WERI-Rb-1 (cell line): ENCODE results near the gene ZNF536.
"Not testable (repeated sequence)": the region's sequence is repeated elsewhere in the genome, so short reads cannot be mapped to it uniquely, and the experiment has no call there.

ENCODE experiments used
- DNase-seq: peaks from one replicate; pipeline ENCODE4 v3.0.0-alpha.2; 2020
- H3K27ac ChIP-seq: fragments of 250-450 bp; sonication (Bioruptor Pico); 2 replicates; pipeline ENCODE4 v1.5.1; 2020; ENCODE audit warnings: mild to moderate bottlenecking, moderate library complexity
- H3K27me3 ChIP-seq: fragments of 250-450 bp; sonication (Bioruptor Pico); 2 replicates; pipeline ENCODE4 v1.5.1; 2021; ENCODE audit warnings: mild to moderate bottlenecking, low read depth, moderate library complexity; ENCODE audit not compliant: insufficient read depth, severe bottlenecking
- H3K36me3 ChIP-seq: fragments of 250-450 bp; sonication (Bioruptor Pico); 2 replicates; pipeline ENCODE4 v1.5.1; 2020; ENCODE audit warnings: mild to moderate bottlenecking, moderate library complexity
- H3K4me3 ChIP-seq: 2 replicates; pipeline ENCODE4 v1.5.1; 2011; ENCODE audit warnings: low read depth, mild to moderate bottlenecking, control low read depth, low read length
- H3K9me3 ChIP-seq: fragments of 250-450 bp; sonication (Bioruptor Pico); 2 replicates; pipeline ENCODE4 v1.5.1; 2021; ENCODE audit warnings: mild to moderate bottlenecking, moderate library complexity; ENCODE audit not compliant: severe bottlenecking
- TF ChIP-seq, protein P1 (sequence below): IDR thresholded peaks from 2 replicates; pipeline ENCODE4 v1.5.1; 2011; ENCODE audit warnings: low read depth, mild to moderate bottlenecking, control low read depth, inconsistent platforms, low read length

Gene ZNF536

GRCh38 chr19:30481063-30481462 is 108.9 kb downstream of the ZNF536 start:
- TF ChIP-seq, protein P1, sequence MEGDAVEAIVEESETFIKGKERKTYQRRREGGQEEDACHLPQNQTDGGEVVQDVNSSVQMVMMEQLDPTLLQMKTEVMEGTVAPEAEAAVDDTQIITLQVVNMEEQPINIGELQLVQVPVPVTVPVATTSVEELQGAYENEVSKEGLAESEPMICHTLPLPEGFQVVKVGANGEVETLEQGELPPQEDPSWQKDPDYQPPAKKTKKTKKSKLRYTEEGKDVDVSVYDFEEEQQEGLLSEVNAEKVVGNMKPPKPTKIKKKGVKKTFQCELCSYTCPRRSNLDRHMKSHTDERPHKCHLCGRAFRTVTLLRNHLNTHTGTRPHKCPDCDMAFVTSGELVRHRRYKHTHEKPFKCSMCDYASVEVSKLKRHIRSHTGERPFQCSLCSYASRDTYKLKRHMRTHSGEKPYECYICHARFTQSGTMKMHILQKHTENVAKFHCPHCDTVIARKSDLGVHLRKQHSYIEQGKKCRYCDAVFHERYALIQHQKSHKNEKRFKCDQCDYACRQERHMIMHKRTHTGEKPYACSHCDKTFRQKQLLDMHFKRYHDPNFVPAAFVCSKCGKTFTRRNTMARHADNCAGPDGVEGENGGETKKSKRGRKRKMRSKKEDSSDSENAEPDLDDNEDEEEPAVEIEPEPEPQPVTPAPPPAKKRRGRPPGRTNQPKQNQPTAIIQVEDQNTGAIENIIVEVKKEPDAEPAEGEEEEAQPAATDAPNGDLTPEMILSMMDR: no peak
- Histone ChIP-seq H3K4me3 (no peak overlapping the region), H3K27me3 (no peaks in the 10 kb centered on the region), H3K36me3 (no peaks in the 10 kb centered on the region), H3K27ac (no peak overlapping the region), H3K9me3 (no peaks in the 10 kb centered on the region)
- no peak for DNase-seq

- no peak overlapping the region for H3K4me3 ChIP-seq
- H3K9me3 ChIP-seq: no peaks in the 10 kb centered on the region
- no peaks in the 10 kb centered on the region for H3K36me3 ChIP-seq
- TF ChIP-seq, protein P1: no peak
- no peak for DNase-seq
- H3K27ac ChIP-seq: no peak overlapping the region
- H3K27me3 ChIP-seq: no peaks in the 10 kb centered on the region
These were observed 109.6 kb downstream of the ZNF536 start for GRCh38 chr19:30481823-30482222.

DNA sequence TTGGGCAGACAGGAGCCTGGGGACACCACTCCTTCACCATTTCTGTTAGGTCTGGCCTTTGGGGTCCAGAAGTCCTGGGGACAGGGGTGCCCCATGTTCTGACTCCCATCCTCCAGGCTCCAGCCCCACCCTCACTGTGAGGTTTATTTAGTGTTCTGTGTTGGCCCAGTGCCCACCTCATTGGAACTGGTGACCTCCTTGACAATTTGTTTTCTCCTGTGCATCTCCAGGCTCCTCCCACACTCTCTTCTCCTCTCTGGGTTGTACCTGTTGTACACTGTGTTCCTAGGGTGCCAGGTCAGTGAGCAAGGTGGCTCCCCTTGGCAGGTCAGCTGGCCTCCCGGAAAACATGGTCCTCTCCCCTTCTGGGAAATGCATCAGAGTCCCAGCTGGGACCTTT is 110.8 kb downstream of the ZNF536 start:
- TF ChIP-seq, protein P1: no peak
- Histone ChIP-seq H3K27me3 (no peaks in the 10 kb centered on the region), H3K36me3 (no peaks in the 10 kb centered on the region), H3K9me3 (no peaks in the 10 kb centered on the region), H3K27ac (no peak overlapping the region), H3K4me3 (no peak overlapping the region)
- no peak for DNase-seq

- H3K36me3 ChIP-seq, H3K27me3 ChIP-seq: not testable (repeated sequence)
These were observed 114.1 kb downstream of the ZNF536 start for GRCh38 chr19:30486250-30486649.

DNA sequence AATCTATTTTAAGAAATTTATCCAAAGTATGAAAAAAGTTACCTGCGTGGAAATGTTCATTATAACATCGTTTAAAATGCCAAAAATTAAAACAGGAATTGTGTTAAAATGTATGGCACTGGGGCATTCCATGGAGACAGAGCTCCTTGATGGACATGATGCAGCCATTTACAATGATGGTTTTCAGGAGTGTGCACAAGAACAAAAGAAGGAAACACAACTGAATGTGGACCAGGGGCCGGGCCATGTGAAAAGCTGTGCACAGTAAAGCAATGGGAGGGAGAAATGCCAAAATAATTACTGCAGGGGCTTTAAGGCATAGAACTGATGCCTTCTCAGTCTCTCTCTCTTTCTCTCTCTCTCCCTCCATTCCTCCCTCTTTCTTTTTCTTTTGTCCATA is 115.0 kb downstream of the ZNF536 start:
- Histone ChIP-seq H3K36me3 (no peaks in the 10 kb centered on the region), H3K27ac (no peak overlapping the region), H3K4me3 (no peak overlapping the region), H3K27me3 (no peaks in the 10 kb centered on the region), H3K9me3 (no peaks in the 10 kb centered on the region)
- no peak for DNase-seq
- TF ChIP-seq, protein P1: no peak

More at GRCh38 chr19:30486250-30486649, 114.1 kb downstream of the ZNF536 start:
- H3K9me3 ChIP-seq, H3K27ac ChIP-seq, H3K4me3 ChIP-seq, DNase-seq: not testable (repeated sequence)

DNA sequence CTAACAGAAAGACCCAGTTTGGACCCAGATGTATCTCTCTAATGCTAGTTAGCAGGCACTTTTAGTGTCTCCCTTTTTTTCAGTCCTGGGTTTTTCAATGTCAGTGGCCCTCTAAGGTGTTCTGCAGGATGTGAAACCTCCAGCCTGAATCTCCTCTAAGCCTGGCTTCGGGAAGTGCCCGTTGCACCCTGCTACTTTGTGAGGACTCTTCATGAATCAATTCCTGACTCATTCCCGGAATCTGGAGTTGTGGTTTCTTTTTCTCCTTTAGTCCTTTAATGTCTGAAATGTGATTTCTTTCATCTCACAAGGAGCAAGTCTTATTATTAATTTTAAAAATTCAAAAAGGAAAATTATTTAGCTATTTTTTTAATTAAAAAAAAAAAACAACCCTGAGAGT is 116.0 kb downstream of the ZNF536 start:
- no peaks in the 10 kb centered on the region for H3K36me3 ChIP-seq
- no peak overlapping the region for H3K27ac ChIP-seq
- no peak overlapping the region for H3K4me3 ChIP-seq
- H3K27me3 ChIP-seq: no peaks in the 10 kb centered on the region
- no peak for DNase-seq
- no peaks in the 10 kb centered on the region for H3K9me3 ChIP-seq
- TF ChIP-seq, protein P1: no peak
